A673 (cell line): Measurements from ENCODE around the gene SESN1.

Source experiments
- EZH2 ChIP-seq: fragments of 200-600 bp; sonication (generic); IDR thresholded peaks from 2 replicates; pipeline ENCODE4 v1.6.1; 2017; ENCODE audit warnings: borderline replicate concordance, low read depth, mild to moderate bottlenecking, mixed read lengths, antibody characterized with exemption, low read length; ENCODE audit not compliant: poor library complexity, severe bottlenecking
- TF ChIP-seq, protein P1 (sequence below): fragments of 300-800, 200-600 bp; sonication (generic); conservative IDR thresholded peaks from 2 replicates; pipeline ENCODE4 v1.5.1; 2017; ENCODE audit warnings: low read depth, mild to moderate bottlenecking, antibody characterized with exemption, low read length, moderate library complexity, mixed read lengths

- TF ChIP-seq, protein P1, sequence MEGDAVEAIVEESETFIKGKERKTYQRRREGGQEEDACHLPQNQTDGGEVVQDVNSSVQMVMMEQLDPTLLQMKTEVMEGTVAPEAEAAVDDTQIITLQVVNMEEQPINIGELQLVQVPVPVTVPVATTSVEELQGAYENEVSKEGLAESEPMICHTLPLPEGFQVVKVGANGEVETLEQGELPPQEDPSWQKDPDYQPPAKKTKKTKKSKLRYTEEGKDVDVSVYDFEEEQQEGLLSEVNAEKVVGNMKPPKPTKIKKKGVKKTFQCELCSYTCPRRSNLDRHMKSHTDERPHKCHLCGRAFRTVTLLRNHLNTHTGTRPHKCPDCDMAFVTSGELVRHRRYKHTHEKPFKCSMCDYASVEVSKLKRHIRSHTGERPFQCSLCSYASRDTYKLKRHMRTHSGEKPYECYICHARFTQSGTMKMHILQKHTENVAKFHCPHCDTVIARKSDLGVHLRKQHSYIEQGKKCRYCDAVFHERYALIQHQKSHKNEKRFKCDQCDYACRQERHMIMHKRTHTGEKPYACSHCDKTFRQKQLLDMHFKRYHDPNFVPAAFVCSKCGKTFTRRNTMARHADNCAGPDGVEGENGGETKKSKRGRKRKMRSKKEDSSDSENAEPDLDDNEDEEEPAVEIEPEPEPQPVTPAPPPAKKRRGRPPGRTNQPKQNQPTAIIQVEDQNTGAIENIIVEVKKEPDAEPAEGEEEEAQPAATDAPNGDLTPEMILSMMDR: no peak
- TF ChIP-seq EZH2: no peak
Measured at GRCh38 chr6:109036574-109037294, 57.9 kb downstream of the SESN1 start.
